Astrocyte of the spinal cord (primary cell): ENCODE results near the gene ITGA7.

Experiments used
- DNase-seq: peaks from one replicate; pipeline ENCODE4 v3.0.0; 2011; ENCODE audit warnings: low read depth, low spot score
- H3K4me3 ChIP-seq: 2 replicates; pipeline ENCODE4 v1.5.1; 2011; ENCODE audit warnings: low read depth, mild to moderate bottlenecking, low read length, moderate library complexity
- in situ Hi-C: cut with HindIII; loops from 2 replicates; pipeline ENCODE4 v1.10.0; 2017; ENCODE audit warnings: low sequenced_read_pairs
- TF ChIP-seq, protein P1 (sequence below): IDR thresholded peaks from 2 replicates; pipeline ENCODE4 v1.5.1; 2012; ENCODE audit warnings: low read depth, mild to moderate bottlenecking, low read length, inconsistent platforms

Gene ITGA7

GRCh38 chr12:55744340-55745030, 36.8 kb upstream of the ITGA7 start:
- DNase-seq, result no peak
- H3K4me3 ChIP-seq, result peak overlapping the region; percentile 72
- TF ChIP-seq, protein P1, sequence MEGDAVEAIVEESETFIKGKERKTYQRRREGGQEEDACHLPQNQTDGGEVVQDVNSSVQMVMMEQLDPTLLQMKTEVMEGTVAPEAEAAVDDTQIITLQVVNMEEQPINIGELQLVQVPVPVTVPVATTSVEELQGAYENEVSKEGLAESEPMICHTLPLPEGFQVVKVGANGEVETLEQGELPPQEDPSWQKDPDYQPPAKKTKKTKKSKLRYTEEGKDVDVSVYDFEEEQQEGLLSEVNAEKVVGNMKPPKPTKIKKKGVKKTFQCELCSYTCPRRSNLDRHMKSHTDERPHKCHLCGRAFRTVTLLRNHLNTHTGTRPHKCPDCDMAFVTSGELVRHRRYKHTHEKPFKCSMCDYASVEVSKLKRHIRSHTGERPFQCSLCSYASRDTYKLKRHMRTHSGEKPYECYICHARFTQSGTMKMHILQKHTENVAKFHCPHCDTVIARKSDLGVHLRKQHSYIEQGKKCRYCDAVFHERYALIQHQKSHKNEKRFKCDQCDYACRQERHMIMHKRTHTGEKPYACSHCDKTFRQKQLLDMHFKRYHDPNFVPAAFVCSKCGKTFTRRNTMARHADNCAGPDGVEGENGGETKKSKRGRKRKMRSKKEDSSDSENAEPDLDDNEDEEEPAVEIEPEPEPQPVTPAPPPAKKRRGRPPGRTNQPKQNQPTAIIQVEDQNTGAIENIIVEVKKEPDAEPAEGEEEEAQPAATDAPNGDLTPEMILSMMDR, result no peak
- in situ Hi-C loops, result no loop called here

DNA sequence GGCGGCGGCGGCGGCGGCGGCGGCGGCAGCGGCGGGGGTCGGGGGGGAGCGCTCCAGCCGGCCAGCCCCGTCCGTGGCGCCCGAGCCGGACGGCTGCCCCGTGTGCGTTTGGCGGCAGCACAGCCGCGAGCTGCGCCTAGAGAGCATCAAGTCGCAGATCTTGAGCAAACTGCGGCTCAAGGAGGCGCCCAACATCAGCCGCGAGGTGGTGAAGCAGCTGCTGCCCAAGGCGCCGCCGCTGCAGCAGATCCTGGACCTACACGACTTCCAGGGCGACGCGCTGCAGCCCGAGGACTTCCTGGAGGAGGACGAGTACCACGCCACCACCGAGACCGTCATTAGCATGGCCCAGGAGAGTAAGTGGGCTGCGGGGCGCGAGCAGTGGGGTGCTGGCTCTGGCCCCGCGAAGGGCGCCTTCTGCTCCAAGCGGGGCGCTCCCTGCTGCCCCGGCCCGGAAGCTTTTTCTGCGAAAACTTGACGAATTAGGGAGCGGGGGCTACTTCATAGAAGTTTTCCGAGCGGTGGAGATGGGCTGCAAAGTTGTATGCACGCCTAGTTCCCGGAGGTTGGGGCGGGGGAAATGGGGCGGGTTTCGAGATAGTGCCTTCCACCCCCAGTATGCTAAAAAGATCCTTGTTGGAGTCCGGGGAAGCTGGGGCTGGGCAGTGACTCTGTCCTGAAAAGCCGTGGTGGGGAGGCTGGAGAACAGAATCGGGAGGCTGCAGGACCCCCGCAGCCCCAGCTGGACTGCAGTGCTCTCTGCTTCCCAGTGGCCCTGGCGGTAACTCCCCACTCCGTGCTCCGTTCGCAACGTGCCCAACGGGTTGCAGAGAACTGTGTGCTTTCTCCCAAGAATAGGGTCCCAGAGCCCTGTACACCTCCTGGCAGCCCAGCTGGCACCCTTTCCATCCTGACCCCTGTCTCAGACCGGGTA, 36.0 kb upstream of the ITGA7 start:
- DNase-seq, result peak; percentile 67
- H3K4me3 ChIP-seq, result peak overlapping the region; percentile 72
- in situ Hi-C loops, result no loop called here
- TF ChIP-seq, protein P1, result peak; percentile 4

- TF ChIP-seq, protein P1, result no peak
- peak within 1 kb of the TSS; percentile 72 for H3K4me3 ChIP-seq
- in situ Hi-C loops, result no loop called here
- DNase-seq, result peak; percentile 73
Observed at GRCh38 chr12:55742719-55743405, 35.2 kb upstream of the ITGA7 start, which contains the start of gene GDF11. GDF11 (plus strand) TSS chr12:55743122; CDS start chr12:55743317, 195 bp downstream.

DNA sequence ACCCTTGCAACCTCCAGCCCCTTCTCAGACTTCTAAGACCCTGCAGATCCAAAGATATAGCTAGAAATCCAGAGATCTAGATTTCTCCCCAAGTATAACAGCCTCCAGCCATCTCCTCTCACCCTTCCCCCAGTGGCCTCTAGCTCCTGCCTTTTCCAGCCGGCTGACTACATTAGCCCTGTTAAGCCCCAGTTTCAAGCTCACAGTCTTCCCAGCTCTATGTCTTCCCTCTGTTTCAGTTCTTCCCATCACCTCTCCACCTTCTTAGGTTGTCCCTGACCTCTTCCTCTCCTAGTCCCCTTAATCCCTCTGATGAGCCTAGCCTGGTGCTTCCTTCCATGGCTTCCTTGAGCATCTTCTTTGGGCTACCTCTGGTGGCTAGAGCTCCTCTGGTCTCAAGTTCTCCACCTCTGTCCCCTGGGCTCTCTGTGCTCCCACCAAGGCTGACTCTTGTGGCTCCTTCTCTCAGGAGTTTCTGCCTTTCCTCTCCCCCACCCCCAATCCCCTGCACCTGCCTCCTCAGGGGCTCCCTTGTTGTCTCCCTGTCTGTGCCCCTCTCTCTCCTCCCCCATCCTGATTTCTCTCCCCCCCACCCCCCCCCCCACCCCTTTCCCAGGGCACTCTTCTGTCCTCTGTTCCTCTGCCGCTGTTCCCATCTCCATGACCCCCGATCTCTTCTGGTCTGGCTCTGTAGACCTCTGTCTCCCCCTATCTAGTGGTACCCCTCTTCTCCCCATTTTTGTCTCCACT, 34.4 kb upstream of the ITGA7 start:
- in situ Hi-C loops, result no loop called here
- peak overlapping the region; percentile 72 for H3K4me3 ChIP-seq
- TF ChIP-seq, protein P1, result no peak
- no peak for DNase-seq

- no peak for DNase-seq
- no peak overlapping the region for H3K4me3 ChIP-seq
- TF ChIP-seq, protein P1, result no peak
- in situ Hi-C loops, result no loop called here
Observed at GRCh38 chr12:55739025-55739378, 31.3 kb upstream of the ITGA7 start.
